ENCODE results near the gene RPL37. TPM values are rescaled to one million over a fixed set of nuclear protein-coding genes. Genes with fewer than 3 reads are reported as not detected.

RPL37 gene
- total and polyA plus RNA-seq, 2 donors (not counting 1 experiment from before 2014, with no cell fraction given) = 881 to 2,414 TPM

GRCh38 chr5:40846371-40846770 is 11.3 kb upstream of the RPL37 start:
- Histone ChIP-seq H3K79me2 (ENCODE audit: control insufficient read depth, insufficient read depth, low read length) (no peaks in the 10 kb centered on the region), H3K27me3 (ENCODE audit: control insufficient read depth, insufficient read depth, low read length) (no peaks in the 10 kb centered on the region), H3K9ac (ENCODE audit: insufficient read depth, low read length) (no peak overlapping the region), H3K4me1 (ENCODE audit: control insufficient read depth, extremely low read depth, insufficient read depth, low read length) (no peaks in the 10 kb centered on the region), H4K20me1 (ENCODE audit: control insufficient read depth, extremely low read depth, insufficient read depth, low read length) (no peaks in the 10 kb centered on the region), H3K4me3 (replicated peaks in 1 of 4; ENCODE audit: control extremely low read depth in 1 of 4, insufficient read depth in 1 of 4, low read depth in 3 of 4, low read length in 4 of 4) (no peak overlapping the region), H3K36me3 (ENCODE audit: control insufficient read depth, insufficient read depth, low read length) (no peaks in the 10 kb centered on the region), H3K4me2 (ENCODE audit: extremely low read depth, insufficient read depth, low read length) (no peak overlapping the region), H3K9me3 (ENCODE audit: control insufficient read depth, insufficient read depth, low read depth, low read length) (no peaks in the 10 kb centered on the region), H2AFZ (ENCODE audit: low read length) (no peak overlapping the region), H3K27ac (ENCODE audit: insufficient read depth, low read length) (no peak overlapping the region)
- DNase-seq (ENCODE audit: low read depth in 2 of 2) = no peak
- TF ChIP-seq CTCF (conservative IDR thresholded peaks at IDR 0.05 in 1 of 2, IDR thresholded peaks at IDR 0.05 in 1 of 2; ENCODE audit: low read depth in 1 of 2, low read length in 2 of 2) (no peak), EZH2 (IDR thresholded peaks at IDR 0.05; ENCODE audit: low read length, missing control alignments) (no peak)

- H3K9me3 ChIP-seq (ENCODE audit: control insufficient read depth, insufficient read depth, low read depth, low read length) = no peaks in the 10 kb centered on the region
- H3K4me2 ChIP-seq (ENCODE audit: extremely low read depth, insufficient read depth, low read length) = no peak overlapping the region
- H3K79me2 ChIP-seq (ENCODE audit: control insufficient read depth, insufficient read depth, low read length) = no peaks in the 10 kb centered on the region
- no peaks in the 10 kb centered on the region for H3K27me3 ChIP-seq (ENCODE audit: control insufficient read depth, insufficient read depth, low read length)
- H3K4me1 ChIP-seq (ENCODE audit: control insufficient read depth, extremely low read depth, insufficient read depth, low read length) = no peaks in the 10 kb centered on the region
- H3K27ac ChIP-seq (ENCODE audit: insufficient read depth, low read length) = no peak overlapping the region
- no peaks in the 10 kb centered on the region for H4K20me1 ChIP-seq (ENCODE audit: control insufficient read depth, extremely low read depth, insufficient read depth, low read length)
- H3K36me3 ChIP-seq (ENCODE audit: control insufficient read depth, insufficient read depth, low read length) = no peaks in the 10 kb centered on the region
- no peak for DNase-seq (ENCODE audit: low read depth in 2 of 2)
- H3K4me3 ChIP-seq (replicated peaks in 1 of 4; ENCODE audit: control extremely low read depth in 1 of 4, insufficient read depth in 1 of 4, low read depth in 3 of 4, low read length in 4 of 4) = no peak overlapping the region
- TF ChIP-seq EZH2 (IDR thresholded peaks at IDR 0.05; ENCODE audit: low read length, missing control alignments) (no peak), CTCF (conservative IDR thresholded peaks at IDR 0.05 in 1 of 2, IDR thresholded peaks at IDR 0.05 in 1 of 2; ENCODE audit: low read depth in 1 of 2, low read length in 2 of 2) (no peak)
- H2AFZ ChIP-seq (ENCODE audit: low read length) = no peak overlapping the region
- no peak overlapping the region for H3K9ac ChIP-seq (ENCODE audit: insufficient read depth, low read length)
Observed at GRCh38 chr5:40844565-40844964, 9.5 kb upstream of the RPL37 start.

DNA sequence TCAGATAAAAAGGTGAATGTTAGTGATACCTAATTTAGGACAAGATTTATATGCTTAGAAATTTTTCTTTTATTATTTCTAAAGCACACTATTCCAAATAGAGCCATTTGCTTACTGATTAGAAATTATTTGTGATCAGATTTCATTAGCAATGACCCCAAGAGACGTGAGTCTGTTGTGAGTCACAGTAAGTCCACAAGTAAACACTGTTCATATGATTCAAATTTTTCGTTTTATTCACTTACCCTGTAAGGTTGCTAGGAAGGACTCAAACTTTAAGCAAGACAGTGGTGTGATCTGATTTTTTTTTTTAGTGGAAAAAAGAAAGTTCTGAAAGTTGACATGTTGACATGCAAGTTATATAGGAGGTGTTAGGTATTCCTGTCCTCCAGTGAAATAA is 7.3 kb upstream of the RPL37 start:
- Histone ChIP-seq H2AFZ (ENCODE audit: low read length) (no peak overlapping the region), H3K9me3 (ENCODE audit: control insufficient read depth, insufficient read depth, low read depth, low read length) (no peaks in the 10 kb centered on the region), H3K9ac (ENCODE audit: insufficient read depth, low read length) (no peak overlapping the region), H3K36me3 (ENCODE audit: control insufficient read depth, insufficient read depth, low read length) (no peaks in the 10 kb centered on the region), H3K4me2 (ENCODE audit: extremely low read depth, insufficient read depth, low read length) (peak overlapping the region; percentile 90), H3K4me1 (ENCODE audit: control insufficient read depth, extremely low read depth, insufficient read depth, low read length) (no peaks in the 10 kb centered on the region), H3K27me3 (ENCODE audit: control insufficient read depth, insufficient read depth, low read length) (no peaks in the 10 kb centered on the region), H3K4me3 (replicated peaks in 1 of 4; ENCODE audit: control extremely low read depth in 1 of 4, insufficient read depth in 1 of 4, low read depth in 3 of 4, low read length in 4 of 4) (peak overlapping the region; percentile 38 to 77 (median 66)), H3K79me2 (ENCODE audit: control insufficient read depth, insufficient read depth, low read length) (no peaks in the 10 kb centered on the region), H3K27ac (ENCODE audit: insufficient read depth, low read length) (peak overlapping the region; percentile 87), H4K20me1 (ENCODE audit: control insufficient read depth, extremely low read depth, insufficient read depth, low read length) (no peaks in the 10 kb centered on the region)
- TF ChIP-seq EZH2 (IDR thresholded peaks at IDR 0.05; ENCODE audit: low read length, missing control alignments) (no peak), CTCF (conservative IDR thresholded peaks at IDR 0.05 in 1 of 2, IDR thresholded peaks at IDR 0.05 in 1 of 2; ENCODE audit: low read depth in 1 of 2, low read length in 2 of 2) (no peak)
- DNase-seq (ENCODE audit: low read depth in 2 of 2) = peak in 1 of 2 donors; percentile 65
